Activated CD8-positive, alpha-beta T cell treated with anti-CD3 and anti-CD28 coated beads, Interleukin-2, amount 10 ng/mL, durations not matched to agents 7 days and 5 days (primary cell): ENCODE measurements around the gene DDRGK1. TPM values are rescaled to one million over a fixed set of nuclear protein-coding genes. Genes with fewer than 3 reads are reported as not detected.

Source experiments
- ATAC-seq: fragments of 150-1000 bp; cut with Tn5 transposase; one replicate; pipeline ENCODE4 v1.10.0; 2021; ENCODE audit warnings: moderate library complexity
- CTCF ChIA-PET: fragments of 350-600 bp; sonication (Branson Sonifier 250); formaldehyde crosslinking; loops from one replicate; lab custom pipeline; 2021; ENCODE audit warnings: antibody characterized with exemption; lab: Charles Lee
- POLR2A ChIA-PET: fragments of 350-600 bp; sonication (Branson Sonifier 250); formaldehyde crosslinking; loops from one replicate; lab custom pipeline; 2021; ENCODE audit warnings: antibody characterized with exemption; lab: Charles Lee
- DNase-seq: peaks from one replicate; pipeline ENCODE4 v3.0.0-alpha.2; 2020
- H3K27ac Mint-ChIP-seq: one replicate; pipeline ENCODE4 v1.8.0; 2021; ENCODE audit warnings: mild to moderate bottlenecking, mixed read lengths
- H3K27me3 Mint-ChIP-seq: one replicate; pipeline ENCODE4 v1.8.0; 2021; ENCODE audit warnings: low read depth, mixed read lengths
- H3K36me3 Mint-ChIP-seq: one replicate; pipeline ENCODE4 v1.8.0; 2021; ENCODE audit warnings: low read depth, mixed read lengths
- H3K4me1 Mint-ChIP-seq: one replicate; pipeline ENCODE4 v1.8.0; 2021; ENCODE audit warnings: low read depth, mixed read lengths
- H3K4me3 Mint-ChIP-seq: one replicate; pipeline ENCODE4 v1.8.0; 2021; ENCODE audit warnings: mild to moderate bottlenecking, mixed read lengths
- H3K9me3 Mint-ChIP-seq: one replicate; pipeline ENCODE4 v1.8.0; 2022; ENCODE audit warnings: mixed read lengths; ENCODE audit not compliant: insufficient read depth
- total RNA-seq, 2 experiments: library from RNA; stranded (reverse); gene quantifications; one replicate each; pipeline ENCODE4 v1.2.3, GENCODE V29; 2021

Gene DDRGK1
- total RNA-seq, 2 experiments from 2014 or later = 49.0 to 54.4 TPM

GRCh38 chr20:3209257-3209945, 4.9 kb upstream of the DDRGK1 start, which contains the start of gene ITPA:
Gene ITPA, plus strand, starts transcription at chr20:3209498. Its CDS starts 54 bp downstream, at chr20:3209552.
- no peaks in the 10 kb centered on the region for H3K9me3 Mint-ChIP-seq
- no peaks in the 10 kb centered on the region for H3K27me3 Mint-ChIP-seq
- POLR2A ChIA-PET = interaction anchor here (0.5 to 2.2 kb wide), 8 partner anchors 10 to 739 kb away, joined by 3 to 10 read pairs (median 3); partner anchors contain the start of genes FASTKD5, SNRPB and UBOX5
- peak; percentile 54 for ATAC-seq
- peak; percentile 75 for DNase-seq
- H3K4me1 Mint-ChIP-seq = peaks cover 34% of the 10 kb centered on the region
- CTCF ChIA-PET = interaction anchor here (0.7 to 2.3 kb wide), 6 partner anchors 8 to 156 kb away, joined by 3 to 11 read pairs (median 4); no protein-coding TSS in a partner anchor
- peaks cover 18% of the 10 kb centered on the region for H3K36me3 Mint-ChIP-seq
- peak within 1 kb of the TSS; percentile 95 for H3K27ac Mint-ChIP-seq
- H3K4me3 Mint-ChIP-seq = peak within 1 kb of the TSS; percentile 83

- H3K27ac Mint-ChIP-seq = peak overlapping the region; percentile 95
- peaks cover 17% of the 10 kb centered on the region for H3K36me3 Mint-ChIP-seq
- POLR2A ChIA-PET = interaction anchor here (0.5 to 2.2 kb wide), 8 partner anchors 11 to 738 kb away, joined by 3 to 10 read pairs (median 3); partner anchors contain the start of genes FASTKD5, SNRPB and UBOX5
- no peaks in the 10 kb centered on the region for H3K9me3 Mint-ChIP-seq
- CTCF ChIA-PET = interaction anchor here (0.9 to 2.3 kb wide), 4 partner anchors 8 to 93 kb away, joined by 3 to 11 read pairs (median 4); no protein-coding TSS in a partner anchor
- H3K4me1 Mint-ChIP-seq = peaks cover 34% of the 10 kb centered on the region
- peak overlapping the region; percentile 83 for H3K4me3 Mint-ChIP-seq
- DNase-seq = no peak
- ATAC-seq = peak; percentile 6
- H3K27me3 Mint-ChIP-seq = no peaks in the 10 kb centered on the region
These were observed 4.3 kb upstream of the DDRGK1 start for GRCh38 chr20:3208786-3209256.

- H3K27me3 Mint-ChIP-seq = no peaks in the 10 kb centered on the region
- H3K4me3 Mint-ChIP-seq = peak overlapping the region; percentile 96
- no peaks in the 10 kb centered on the region for H3K9me3 Mint-ChIP-seq
- ChIA-PET POLR2A (interaction anchor here (0.6 to 1.9 kb wide), 5 partner anchors 10 to 633 kb away, joined by 3 to 9 read pairs (median 4); partner anchors contain the start of genes FASTKD5 and UBOX5), CTCF (interaction anchor here (1.5 to 1.7 kb wide), 2 partner anchors 14 to 17 kb away, joined by 5 to 6 read pairs; no protein-coding TSS in a partner anchor)
- H3K36me3 Mint-ChIP-seq = peaks cover 31% of the 10 kb centered on the region
- ATAC-seq (peak; percentile 34), DNase-seq (peak; percentile 44)
- peak overlapping the region; percentile 96 for H3K27ac Mint-ChIP-seq
- H3K4me1 Mint-ChIP-seq = peaks cover 25% of the 10 kb centered on the region
These were observed 963 bp downstream of the DDRGK1 start for GRCh38 chr20:3203315-3204123.

GRCh38 chr20:3202965-3203314, 1.5 kb downstream of the DDRGK1 start:
- DNase-seq (no peak), ATAC-seq (no peak)
- Mint-ChIP-seq H3K36me3 (peaks cover 32% of the 10 kb centered on the region), H3K4me3 (peak overlapping the region; percentile 96), H3K4me1 (peaks cover 21% of the 10 kb centered on the region), H3K27me3 (no peaks in the 10 kb centered on the region), H3K9me3 (no peaks in the 10 kb centered on the region), H3K27ac (peak overlapping the region; percentile 96)
- ChIA-PET POLR2A (interaction anchor here (1.0 to 1.9 kb wide), 3 partner anchors 10 to 44 kb away, joined by 4 to 9 read pairs (median 8); partner anchors contain the start of genes FASTKD5 and UBOX5), CTCF (interaction anchor here (1.5 to 1.7 kb wide), 2 partner anchors 15 to 17 kb away, joined by 5 to 6 read pairs; no protein-coding TSS in a partner anchor)

GRCh38 chr20:3199976-3200755, 4.3 kb downstream of the DDRGK1 start:
- ChIA-PET CTCF (no interaction called here), POLR2A (no interaction called here)
- H3K36me3 Mint-ChIP-seq = peaks cover 49% of the 10 kb centered on the region
- DNase-seq (no peak), ATAC-seq (no peak)
- H3K9me3 Mint-ChIP-seq = no peaks in the 10 kb centered on the region
- H3K27me3 Mint-ChIP-seq = no peaks in the 10 kb centered on the region
- no peak overlapping the region for H3K27ac Mint-ChIP-seq
- peaks cover 16% of the 10 kb centered on the region for H3K4me1 Mint-ChIP-seq
- H3K4me3 Mint-ChIP-seq = no peak overlapping the region

- no peak overlapping the region for H3K4me3 Mint-ChIP-seq
- H3K27me3 Mint-ChIP-seq = no peaks in the 10 kb centered on the region
- ChIA-PET CTCF (interaction anchor here (0.6 kb wide), 1 partner anchor 116 kb away, joined by 3 read pairs; no protein-coding TSS in a partner anchor), POLR2A (no interaction called here)
- DNase-seq (no peak), ATAC-seq (no peak)
- peaks cover 10% of the 10 kb centered on the region for H3K4me1 Mint-ChIP-seq
- peaks cover 52% of the 10 kb centered on the region for H3K36me3 Mint-ChIP-seq
- H3K9me3 Mint-ChIP-seq = no peaks in the 10 kb centered on the region
- H3K27ac Mint-ChIP-seq = no peak overlapping the region
These were observed 5.3 kb downstream of the DDRGK1 start for GRCh38 chr20:3199206-3199605.

- no peak overlapping the region for H3K4me3 Mint-ChIP-seq
- no peak for ATAC-seq
- ChIA-PET CTCF (no interaction called here), POLR2A (interaction anchor here (1.2 kb wide), 1 partner anchor 10 kb away, joined by 4 read pairs; no protein-coding TSS in a partner anchor)
- peaks cover 65% of the 10 kb centered on the region for H3K36me3 Mint-ChIP-seq
- DNase-seq = no peak
- H3K27ac Mint-ChIP-seq = peak overlapping the region; percentile 25
- no peaks in the 10 kb centered on the region for H3K27me3 Mint-ChIP-seq
- no peaks in the 10 kb centered on the region for H3K9me3 Mint-ChIP-seq
- no peaks in the 10 kb centered on the region for H3K4me1 Mint-ChIP-seq
These were observed 8.8 kb downstream of the DDRGK1 start for GRCh38 chr20:3195590-3196237.

GRCh38 chr20:3194617-3195280, 9.7 kb downstream of the DDRGK1 start:
- Mint-ChIP-seq H3K27me3 (no peaks in the 10 kb centered on the region), H3K4me1 (no peaks in the 10 kb centered on the region), H3K4me3 (no peak overlapping the region), H3K36me3 (peaks cover 65% of the 10 kb centered on the region), H3K9me3 (no peaks in the 10 kb centered on the region), H3K27ac (no peak overlapping the region)
- ChIA-PET CTCF (no interaction called here), POLR2A (no interaction called here)
- DNase-seq (no peak), ATAC-seq (no peak)

GRCh38 chr20:3193806-3194616, 10.5 kb downstream of the DDRGK1 start:
- Mint-ChIP-seq H3K4me1 (no peaks in the 10 kb centered on the region), H3K9me3 (no peaks in the 10 kb centered on the region), H3K27ac (no peak overlapping the region), H3K27me3 (no peaks in the 10 kb centered on the region), H3K36me3 (peaks cover 58% of the 10 kb centered on the region), H3K4me3 (no peak overlapping the region)
- DNase-seq (no peak), ATAC-seq (no peak)
- POLR2A ChIA-PET = interaction anchor here (2.0 kb wide), 1 partner anchor 9 kb away, joined by 9 read pairs; no protein-coding TSS in a partner anchor
- CTCF ChIA-PET = no interaction called here
